Measurements from ENCODE around the gene GRID2IP. TPM values are rescaled to one million over a fixed set of nuclear protein-coding genes. Genes with fewer than 3 reads are reported as not detected.
A peak's percentile ranks its signal among the peaks of the same experiment; 100 is the strongest.
"Not testable (repeated sequence)": the region's sequence is repeated elsewhere in the genome, so short reads cannot be mapped to it uniquely, and the experiment has no call there.

The GRID2IP gene
- total RNA-seq (2014; rRNA removed; shearing (Covaris generic)), result not detected in 2 replicates

- DNase-seq (ENCODE audit: low spot score), result no peak
Measured at GRCh38 chr7:6551016-6551511, at the start of gene GRID2IP. TSS of gene GRID2IP (minus strand) at chr7:6551461. CDS start at chr7:6551436, 25 bp downstream.

DNA sequence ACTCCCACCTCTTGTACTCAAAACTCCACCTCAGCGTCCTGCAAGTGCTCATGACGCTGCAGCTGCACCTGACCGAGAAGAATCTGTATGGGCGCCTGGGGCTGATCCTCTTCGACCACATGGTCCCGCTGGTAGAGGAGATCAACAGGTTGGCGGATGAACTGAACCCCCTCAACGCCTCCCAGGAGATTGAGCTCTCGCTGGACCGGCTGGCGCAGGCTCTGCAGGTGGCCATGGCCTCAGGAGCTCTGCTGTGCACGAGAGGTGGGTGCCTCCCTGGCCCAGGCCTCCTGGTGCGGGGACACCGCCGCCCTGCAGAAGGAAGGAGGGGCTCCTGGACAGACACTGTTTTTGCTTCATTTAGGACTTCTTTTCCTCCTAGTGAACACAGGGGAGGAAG, 48.8 kb upstream of the GRID2IP start:
- DNase-seq (ENCODE audit: low spot score), result no peak

DNA sequence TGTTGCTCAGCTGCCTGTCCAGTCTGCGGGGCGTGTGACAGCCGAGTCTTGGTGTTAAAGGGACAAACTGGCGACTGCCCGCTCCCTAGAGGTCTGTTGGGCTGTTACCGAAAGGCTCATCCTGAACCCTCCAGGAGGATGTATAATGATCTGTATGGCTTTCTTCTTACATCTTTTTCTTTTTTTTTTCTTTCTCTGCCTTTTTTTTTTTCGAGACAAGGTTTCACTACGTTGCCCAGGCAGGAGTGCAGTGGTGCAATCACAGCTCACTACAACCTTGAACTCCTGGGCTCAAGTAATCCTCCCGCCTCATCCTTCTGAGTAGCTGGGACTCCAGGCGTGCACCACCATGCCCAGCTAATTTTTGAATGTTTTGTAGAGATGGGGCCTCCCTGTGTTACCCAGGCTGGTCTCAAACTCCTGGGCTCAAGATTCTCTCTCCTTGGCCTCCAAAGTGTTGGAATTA, 39.4 kb upstream of the GRID2IP start:
- no peak for DNase-seq (ENCODE audit: low spot score)

DNA sequence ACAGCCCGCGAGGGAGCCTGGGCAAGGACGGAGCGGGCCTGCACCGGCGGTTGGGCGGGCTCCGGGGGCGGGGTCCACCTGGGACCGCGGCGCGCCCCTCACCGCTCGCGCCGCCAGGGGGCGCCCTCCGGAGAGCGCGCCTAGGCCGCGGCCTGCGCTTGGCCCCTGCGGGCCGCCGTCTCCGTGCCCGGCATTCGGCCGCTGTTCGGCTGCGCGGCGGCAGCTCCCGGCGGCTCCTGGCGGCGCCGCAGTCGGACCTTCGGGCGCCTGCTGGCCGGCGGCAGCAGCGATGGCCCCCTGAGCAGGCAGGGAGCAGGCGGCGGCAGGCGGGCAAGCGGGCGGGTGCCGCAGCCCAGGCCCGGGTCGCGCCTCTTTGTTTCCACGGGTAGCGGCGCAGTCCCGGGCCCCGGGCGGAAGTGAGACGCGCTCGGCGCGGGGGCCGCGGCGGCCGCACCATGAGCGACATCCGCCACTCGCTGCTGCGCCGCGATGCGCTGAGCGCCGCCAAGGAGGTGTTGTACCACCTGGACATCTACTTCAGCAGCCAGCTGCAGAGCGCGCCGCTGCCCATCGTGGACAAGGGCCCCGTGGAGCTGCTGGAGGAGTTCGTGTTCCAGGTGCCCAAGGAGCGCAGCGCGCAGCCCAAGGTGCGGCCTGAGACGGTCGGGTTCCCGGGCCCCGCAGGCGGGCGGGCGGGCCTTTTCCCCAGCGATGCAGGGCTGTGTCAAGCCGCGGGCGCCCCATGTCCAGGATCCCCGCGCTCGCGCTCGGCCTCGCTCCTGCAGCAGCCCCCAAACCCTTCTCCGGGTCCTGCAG, 38.8 kb upstream of the GRID2IP start, which contains the start of gene INTS15:
Gene INTS15 (plus strand): TSS at position 193 of the 816 bp plus-strand sequence. CDS start 263 bp downstream, at position 456.
- DNase-seq (ENCODE audit: low spot score), result peak; percentile 80

GRCh38 chr7:6589151-6589828, 38.0 kb upstream of the GRID2IP start:
- DNase-seq (ENCODE audit: low spot score), result no peak

DNA sequence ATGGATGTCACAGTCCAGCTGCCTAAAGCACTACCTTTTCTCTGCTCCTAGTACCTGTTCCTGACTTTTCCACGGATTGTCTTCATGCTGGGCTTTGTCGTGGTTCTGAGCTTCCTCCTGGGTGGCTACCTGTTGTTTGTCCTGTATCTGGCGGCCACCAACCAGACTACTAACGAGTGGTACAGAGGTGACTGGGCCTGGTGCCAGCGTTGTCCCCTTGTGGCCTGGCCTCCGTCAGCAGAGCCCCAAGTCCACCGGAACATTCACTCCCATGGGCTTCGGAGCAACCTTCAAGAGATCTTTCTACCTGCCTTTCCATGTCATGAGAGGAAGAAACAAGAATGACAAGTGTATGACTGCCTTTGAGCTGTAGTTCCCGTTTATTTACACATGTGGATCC, 37.3 kb upstream of the GRID2IP start:
- DNase-seq (ENCODE audit: low spot score), result no peak

DNA sequence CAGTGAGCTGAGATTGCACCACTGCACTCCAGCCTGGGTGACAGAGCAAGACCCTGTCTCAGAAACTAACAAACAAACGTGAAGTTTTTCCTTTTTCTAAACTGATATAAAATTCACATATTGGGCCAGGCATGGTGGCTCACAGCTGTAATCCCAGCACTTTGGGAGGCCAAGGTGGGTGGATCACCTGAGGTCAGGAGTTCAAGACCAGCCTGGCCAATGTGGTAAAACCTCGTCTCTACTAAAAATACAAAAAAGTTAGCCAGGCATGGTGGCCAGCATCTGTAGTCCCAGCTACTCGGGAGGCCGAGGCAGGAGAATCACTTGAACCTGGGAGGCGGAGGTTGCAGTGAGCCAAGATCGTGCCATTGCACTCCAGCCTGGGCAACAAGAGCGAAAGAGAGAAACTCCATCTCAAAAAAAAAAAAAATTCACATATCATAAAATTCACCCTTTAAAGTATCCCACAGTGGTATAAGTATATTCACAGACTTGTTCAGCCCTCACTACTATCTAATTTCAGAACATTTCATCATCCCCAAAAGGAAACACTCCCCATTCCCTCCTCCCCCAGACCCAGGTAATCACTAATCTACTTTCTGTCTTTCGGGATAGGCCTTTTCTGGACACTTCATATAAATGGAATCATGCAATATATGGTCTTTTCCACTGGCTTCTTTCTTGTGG, 34.6 kb upstream of the GRID2IP start:
- DNase-seq (ENCODE audit: low spot score), result not testable (repeated sequence)

- DNase-seq (ENCODE audit: low spot score), result no peak
Measured at GRCh38 chr7:6579446-6579845, 28.2 kb upstream of the GRID2IP start.

DNA sequence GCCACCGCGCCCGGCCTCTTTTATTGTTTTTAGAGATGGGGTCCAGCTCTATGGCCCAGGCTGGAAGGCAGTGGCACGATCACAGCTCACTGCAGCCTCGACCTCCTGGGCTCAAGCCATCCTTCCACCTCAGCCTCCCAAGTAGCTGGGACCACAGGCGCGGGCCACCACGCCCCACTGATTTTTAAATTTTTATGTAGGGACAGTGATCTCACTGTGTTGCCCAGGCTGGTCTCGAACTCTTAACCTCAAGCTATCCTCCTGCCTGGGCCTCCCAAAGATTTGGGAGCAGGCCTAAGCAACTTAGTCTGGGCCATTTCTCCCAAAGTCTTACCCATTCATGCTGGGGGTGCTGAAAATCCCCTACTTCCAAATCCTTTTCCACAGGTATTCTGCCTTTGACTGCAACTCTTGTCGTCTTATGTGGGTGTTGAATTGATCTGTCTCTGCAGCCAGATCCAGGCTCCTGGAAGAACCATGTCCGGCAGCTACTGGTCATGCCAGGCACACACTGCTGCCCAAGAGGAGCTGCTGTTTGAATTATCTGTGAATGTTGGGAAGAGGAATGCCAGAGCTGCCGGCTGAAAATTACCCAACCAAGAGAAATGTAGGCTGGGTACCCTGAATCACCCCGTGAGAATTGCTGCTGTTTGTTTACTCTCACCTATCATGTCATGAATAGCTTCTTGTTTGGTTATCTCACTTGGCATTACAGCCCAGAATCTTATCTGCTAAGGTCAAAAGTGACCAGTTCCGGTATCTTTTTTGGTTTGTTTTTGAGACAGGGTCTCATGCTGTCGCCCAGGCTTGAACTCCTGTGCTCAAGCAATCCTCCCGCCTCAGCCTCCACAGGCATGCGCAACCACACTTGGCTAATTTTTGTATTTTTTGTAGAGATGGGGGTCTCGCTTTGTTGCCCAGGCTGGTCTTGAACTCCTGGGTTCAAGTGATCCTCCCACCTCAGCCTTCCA, 27.1 kb upstream of the GRID2IP start:
- DNase-seq (ENCODE audit: low spot score), result no peak

DNA sequence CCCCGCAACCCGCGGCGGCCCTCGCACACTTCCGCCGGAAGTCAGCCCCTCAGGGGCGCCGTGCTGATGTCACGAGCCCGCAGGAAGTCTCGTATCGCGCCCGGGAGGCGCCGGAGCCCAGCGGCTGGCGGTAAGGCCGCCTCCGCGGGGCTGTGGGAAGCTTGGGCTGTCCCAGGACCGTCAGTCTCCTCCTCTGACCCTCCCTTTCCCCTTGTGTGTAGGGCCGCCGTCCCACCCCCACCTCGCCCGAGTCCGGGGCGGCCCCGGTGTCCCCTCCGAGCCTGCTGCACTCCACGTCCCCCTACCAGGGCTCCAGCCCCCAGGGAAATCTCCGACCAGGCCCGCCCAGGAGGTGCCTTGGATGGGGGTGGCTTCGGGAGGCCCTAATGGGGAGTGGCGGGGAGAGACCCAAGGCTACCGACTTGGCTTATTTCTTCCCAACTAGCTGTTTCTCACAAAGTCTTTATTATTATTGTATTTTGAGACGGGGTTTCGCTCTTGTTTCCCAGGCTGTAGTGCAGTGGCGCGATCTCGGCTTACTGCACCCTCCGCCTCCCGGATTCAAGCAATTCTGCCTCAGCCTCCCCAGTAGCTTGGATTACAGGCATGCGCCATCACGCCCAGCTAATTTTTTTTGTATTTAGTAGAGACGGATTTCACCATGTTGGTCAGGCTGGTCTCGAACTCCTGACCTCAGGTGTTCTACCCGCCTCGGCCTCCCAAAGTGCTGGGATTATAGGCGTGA, 26.3 kb upstream of the GRID2IP start, which contains the start of gene ZDHHC4:
Gene ZDHHC4 (plus strand): TSS at position 86 of the 745 bp plus-strand sequence. CDS start 3,108 bp downstream, outside the sequence.
- DNase-seq (ENCODE audit: low spot score), result peak; percentile 95

- DNase-seq (ENCODE audit: low spot score), result not testable (repeated sequence)
Measured at GRCh38 chr7:6576867-6577368, 25.7 kb upstream of the GRID2IP start.

- no peak for DNase-seq (ENCODE audit: low spot score)
Measured at GRCh38 chr7:6576024-6576866, 25.0 kb upstream of the GRID2IP start.

DNA sequence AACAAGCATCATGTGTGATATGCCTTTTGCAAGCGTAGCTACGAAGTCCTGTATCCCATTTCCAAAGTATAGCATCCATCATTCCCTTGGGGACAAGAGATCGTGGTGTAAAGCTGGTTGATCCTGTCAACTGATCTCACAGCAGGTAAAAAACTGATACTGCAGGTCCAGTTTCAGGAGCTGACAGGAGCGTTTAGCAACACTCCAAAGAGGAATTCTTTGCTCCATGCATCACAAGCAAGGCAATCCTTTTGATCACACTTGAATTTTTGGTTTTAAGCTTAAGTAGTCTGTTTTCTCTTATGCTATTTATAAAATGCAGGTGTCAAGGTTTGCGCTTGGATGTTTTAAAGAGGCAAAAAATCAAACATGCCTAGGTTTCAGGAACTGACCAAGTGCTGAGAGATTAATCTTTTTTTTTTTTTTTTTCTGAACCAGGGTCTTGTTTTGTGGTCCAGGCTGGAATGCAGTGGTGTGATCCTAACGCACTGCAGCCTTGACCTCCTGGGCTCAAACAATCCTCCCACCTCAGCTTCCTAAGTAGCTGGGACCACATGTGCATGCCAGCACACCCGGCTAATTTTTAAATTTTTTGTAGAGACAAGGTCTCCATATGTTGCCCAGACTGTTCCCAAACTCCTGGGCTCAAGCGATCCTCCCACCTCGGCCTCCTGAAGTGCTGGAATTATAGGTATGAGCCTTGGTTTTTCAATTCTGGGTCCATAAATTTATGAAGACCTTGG, 24.2 kb upstream of the GRID2IP start:
- DNase-seq (ENCODE audit: low spot score), result no peak

- DNase-seq (ENCODE audit: low spot score), result no peak
Measured at GRCh38 chr7:6571160-6571779, 20.0 kb upstream of the GRID2IP start.

DNA sequence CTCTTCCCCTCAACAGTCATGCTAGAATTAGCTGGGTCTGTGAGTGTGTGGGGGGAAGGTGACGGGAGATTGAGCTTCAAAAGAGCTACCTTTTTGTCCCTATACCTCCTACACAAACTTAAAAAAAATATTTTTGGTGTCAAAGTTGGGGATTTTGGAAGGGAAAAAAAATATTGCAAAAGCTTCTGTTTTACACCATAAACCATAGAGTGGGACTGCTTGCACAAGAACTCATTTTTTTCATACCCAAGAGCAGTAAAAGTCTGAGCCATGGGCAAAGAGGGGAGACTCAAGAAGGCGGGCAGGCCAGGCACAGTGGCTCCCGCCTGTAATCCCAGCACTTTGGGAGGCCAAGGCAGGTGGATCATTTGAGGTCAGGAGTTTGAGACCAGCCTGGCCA, 16.6 kb upstream of the GRID2IP start:
- no peak for DNase-seq (ENCODE audit: low spot score)

DNA sequence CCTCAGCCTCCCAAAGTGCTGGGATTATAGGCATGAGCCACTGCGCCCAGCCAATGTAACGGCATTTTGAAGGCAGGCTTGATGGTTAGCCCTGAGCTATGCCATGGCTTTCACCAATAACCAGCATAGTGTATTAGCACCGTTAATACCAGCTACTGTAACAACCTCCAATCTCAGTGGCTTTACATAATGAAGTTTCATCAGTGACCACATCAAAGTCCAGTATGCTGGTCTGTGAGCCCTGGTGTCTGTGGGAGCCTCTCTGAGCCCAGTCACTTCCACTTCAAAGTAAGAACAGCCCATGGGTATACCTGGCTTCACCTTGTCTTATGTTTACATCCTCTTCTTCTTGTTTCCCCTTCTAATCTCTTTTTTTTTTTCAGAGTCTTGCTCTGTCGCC, 14.4 kb upstream of the GRID2IP start:
- no peak for DNase-seq (ENCODE audit: low spot score)

DNA sequence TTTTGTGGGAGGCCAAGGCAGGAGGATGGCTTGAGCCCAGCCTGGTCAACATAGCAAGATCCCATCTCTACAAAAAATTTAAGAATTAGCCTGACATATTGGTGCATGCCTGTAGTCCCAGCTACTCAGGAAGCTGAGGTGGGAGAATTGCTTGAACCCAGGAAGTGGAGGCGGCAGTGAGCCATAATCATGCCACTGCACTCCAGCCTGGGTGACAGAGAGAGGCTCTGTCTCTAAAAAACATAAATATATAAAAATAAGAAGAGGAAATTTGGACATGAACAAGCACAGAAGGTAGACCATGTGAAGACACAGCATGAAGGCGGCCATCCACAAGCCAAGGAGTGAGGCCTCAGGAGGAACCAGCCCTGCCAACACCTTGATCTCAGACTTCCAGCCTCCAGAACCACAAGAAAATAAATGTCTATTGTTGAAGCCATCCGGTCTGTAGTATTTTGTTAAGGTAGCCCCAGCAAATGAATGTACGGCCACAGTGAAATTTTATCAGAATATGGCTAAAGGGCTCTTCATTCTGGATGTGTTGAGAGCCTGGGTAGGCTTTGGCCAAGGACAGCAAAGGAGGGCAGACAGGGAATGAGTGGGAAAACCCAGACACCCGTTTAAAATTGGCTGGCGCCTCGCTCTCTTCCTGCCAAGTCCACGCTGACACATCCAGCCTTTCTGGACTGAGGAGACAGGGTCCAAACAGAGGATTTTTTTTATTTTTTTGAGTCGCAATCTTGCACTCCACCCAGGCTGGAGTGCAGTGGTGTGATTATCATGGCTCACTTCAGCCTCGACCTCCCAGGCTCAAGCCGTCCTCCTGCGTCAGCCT, 12.9 kb upstream of the GRID2IP start:
- no peak for DNase-seq (ENCODE audit: low spot score)
